ENCODE data around the gene CCDC107.

Gene CCDC107

GRCh38 chr9:35702696-35703095, 44.6 kb downstream of the CCDC107 start:
- no peak for DNase-seq (ENCODE audit: low read depth)

DNA sequence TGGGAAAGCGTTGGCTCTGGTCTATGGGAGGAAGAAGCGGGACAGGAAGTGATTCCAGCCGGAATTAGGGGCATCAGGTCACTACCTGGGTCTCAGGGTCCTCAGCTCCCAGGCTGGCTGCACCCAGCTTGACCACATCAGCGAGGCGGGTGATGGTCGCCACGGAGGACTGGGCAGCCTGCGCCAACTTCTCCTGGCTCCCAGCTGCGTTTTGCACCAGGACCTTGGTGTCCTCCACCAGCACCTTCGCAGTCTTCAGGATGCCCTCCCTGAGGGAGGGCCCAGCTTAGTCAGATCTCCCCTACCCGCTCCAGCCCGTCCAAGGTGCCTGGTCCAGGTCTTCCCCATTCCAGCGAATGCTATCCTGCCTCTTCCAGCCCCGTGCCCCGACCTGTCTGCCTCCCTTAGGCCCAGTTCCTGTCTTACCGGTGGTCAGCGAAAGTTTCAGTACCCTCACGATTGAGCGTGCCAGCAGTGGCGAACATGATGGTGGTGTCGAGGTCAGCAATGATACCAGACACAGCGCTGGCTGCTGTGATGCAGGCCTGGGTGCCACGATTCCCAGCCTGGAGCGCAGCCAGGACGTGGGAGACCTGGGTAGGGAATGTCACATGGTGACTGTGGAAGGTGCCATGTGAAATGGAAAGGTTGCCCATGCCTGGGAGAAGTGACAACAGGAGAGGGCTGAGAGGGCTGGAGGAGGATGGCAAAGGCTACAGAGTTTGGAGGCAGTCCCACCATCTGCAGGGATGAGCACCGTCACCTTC, 46.0 kb downstream of the CCDC107 start:
- no peak for DNase-seq (ENCODE audit: low read depth)

DNA sequence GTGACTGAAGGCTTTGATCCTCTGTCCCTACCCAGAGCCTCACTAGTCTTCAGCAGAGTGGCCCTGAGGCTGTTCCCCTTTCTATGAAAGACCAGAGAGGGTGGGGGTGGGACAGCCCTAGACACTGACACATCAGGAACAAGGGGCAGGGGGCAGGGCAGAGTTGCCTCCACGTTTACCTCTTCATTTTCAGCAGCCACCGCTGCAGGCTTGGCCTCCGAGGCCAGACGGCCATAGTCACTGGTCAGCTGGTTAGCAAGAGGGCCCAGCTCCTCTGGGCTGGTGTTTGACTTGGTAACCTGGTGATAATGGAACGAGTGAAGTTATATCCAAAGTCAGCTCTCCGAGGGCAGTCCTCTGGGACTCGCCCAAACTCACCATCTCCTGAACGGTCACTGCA, 47.3 kb downstream of the CCDC107 start:
- no peak for DNase-seq (ENCODE audit: low read depth)

DNA sequence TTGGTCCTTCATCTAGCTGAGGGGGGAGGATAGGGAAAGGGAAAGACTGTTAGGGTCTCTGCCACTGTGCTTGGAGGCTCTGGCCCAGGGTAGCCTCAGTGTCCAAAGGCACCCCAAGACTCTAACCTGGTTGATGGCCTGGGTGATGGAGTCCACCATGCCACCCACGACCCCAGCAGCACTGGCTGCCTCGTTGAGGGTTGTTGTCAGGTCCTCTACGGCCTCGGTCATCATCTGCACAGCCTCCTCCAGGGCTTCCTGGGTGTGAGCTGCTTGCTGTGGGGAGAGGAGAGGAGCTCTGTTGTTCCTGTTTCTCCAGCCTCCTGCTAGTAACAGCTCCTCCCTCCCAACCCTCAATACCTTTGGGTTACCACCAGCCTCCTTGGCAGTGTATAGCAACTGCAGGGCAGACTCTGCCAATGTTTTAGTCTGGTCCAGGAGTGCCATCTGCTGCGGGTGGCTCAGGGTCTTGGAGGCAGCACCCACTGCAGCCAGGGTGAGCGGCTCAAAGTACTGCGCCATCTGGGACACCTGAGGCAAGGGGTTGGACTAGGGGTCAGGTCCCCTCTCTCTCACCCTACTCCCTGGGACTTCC, 47.8 kb downstream of the CCDC107 start:
- DNase-seq (ENCODE audit: low read depth) = no peak

- no peak for DNase-seq (ENCODE audit: low read depth)
Observed at GRCh38 chr9:35706951-35707350, 48.9 kb downstream of the CCDC107 start.

- DNase-seq (ENCODE audit: low read depth) = no peak
Observed at GRCh38 chr9:35708146-35708545, 50.1 kb downstream of the CCDC107 start.

DNA sequence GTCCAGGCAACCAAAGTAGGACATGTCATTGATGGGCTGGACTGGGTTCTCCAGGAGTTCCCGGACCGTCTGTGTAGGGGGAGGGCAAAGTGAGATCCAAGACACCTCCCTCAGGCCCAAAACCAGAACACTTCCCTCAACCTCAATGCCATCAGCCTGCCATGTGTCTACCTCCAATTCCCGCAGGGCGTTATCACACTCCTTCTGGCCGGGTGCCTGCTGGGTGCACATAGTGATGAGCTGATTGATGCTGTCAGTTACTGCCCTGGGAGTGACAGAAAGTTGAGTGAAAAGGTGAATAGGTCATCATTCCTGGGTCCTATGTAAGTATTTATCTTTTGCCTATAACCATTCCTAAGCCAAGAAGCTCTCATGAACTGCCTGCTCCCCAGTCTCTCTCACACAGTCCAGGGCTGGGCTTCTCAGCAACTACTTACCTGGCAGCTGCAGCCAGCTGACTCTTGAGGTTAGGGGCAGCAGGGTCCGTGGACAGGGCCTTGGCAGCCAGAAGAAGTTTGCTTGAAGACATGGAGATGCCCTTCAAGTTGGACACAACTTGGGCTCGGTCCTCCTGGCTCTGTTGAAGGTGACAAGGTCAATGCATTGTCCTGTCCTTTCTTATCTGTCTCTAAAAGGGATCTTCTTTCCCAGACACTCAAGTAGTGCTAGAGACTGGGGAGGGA, 52.9 kb downstream of the CCDC107 start:
- no peak for DNase-seq (ENCODE audit: low read depth)

All from stimulated activated CD8-positive, alpha-beta memory T cell treated with anti-CD3 and anti-CD28 coated beads, Interleukin-12 subunit alpha, Interleukin-12 subunit beta, amount 100 ng/mL, for 4 hours (primary cell).